DMS 273 treated with DMSO at 0.1 percent for 48 hours (cell line): ENCODE data around the gene PPP1R9B.

ENCODE experiments used
- DNase-seq: peaks from one replicate; lab custom pipeline; 2025; lab: John Stamatoyannopoulos, UW

The PPP1R9B gene

DNA sequence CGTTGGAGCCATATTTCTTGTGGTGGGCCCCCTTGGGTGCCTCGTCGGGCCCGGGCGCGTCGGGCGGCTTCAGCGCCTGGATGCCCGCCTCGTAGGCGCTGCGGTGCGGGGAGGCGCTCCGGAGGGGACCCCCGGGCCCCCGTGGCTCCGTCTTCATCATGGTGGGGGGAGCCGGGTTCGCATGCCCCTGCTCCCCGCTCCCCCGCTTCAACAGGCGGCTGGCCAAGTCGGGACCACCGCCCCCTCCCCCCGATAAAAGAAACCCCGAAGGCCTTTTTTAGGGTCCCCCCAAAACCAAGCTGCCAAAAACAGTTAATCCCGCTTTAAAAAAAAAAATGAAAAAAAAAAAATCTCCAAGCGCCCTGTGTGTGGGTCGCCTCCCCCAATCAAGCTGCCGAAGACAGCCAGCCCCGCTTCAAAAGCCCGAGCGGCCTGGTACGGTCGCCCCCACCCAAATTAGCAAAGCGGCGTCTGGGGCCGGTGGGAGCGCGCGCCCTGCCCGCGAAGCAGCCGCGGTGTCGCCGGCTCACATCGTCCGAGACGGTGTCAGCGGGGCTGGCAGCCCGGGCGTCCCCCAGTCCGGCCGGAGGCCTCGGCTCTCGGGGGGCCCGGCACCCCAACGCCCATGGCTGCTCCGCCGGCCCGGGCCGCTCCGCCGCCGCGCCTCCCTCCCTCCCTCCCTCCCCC is at the start of gene PPP1R9B:
TSS of gene PPP1R9B (minus strand) at position 324 of the 687 bp plus-strand sequence. CDS start at position 160, 164 bp downstream.
- DNase-seq: no peak

DNA sequence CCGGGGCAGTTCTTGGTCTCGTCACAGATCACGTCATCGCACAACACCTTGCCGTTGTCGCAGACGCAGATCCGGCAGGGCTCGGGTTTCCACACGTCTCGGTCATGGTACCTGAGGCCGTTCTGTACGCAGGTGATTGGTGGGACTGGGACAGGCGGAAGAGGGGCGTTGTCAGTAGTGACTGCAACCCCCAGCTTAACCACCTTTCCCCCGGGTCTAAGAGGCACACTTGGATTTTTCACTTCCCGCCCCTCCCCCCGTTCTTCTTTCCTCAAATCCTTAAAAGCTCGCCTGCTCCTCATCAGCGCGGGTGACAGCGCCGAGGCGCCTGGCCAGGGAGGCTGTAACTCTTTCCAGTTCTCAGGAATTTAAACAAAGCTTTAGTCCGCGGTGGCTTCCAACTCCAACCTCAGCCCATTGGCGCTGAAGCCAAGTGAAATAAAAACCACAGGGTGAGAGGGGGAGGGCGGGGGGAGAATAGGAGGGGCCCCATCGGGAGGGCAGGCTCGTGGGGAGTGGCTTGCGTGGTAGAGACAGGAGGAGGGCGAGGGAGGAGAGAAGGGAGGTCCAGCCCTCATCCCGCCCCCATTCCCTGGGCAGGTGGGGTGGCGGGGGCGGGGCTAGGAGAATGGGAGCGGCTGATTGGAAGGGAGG is 49.5 kb upstream of the PPP1R9B start:
- DNase-seq: peak; percentile 76

GRCh38 chr17:50199211-50199802 is 48.8 kb upstream of the PPP1R9B start:
- DNase-seq: no peak

GRCh38 chr17:50198026-50198669 is 47.7 kb upstream of the PPP1R9B start:
- DNase-seq: peak; percentile 24

GRCh38 chr17:50196826-50197225 is 46.3 kb upstream of the PPP1R9B start:
- DNase-seq: no peak

DNA sequence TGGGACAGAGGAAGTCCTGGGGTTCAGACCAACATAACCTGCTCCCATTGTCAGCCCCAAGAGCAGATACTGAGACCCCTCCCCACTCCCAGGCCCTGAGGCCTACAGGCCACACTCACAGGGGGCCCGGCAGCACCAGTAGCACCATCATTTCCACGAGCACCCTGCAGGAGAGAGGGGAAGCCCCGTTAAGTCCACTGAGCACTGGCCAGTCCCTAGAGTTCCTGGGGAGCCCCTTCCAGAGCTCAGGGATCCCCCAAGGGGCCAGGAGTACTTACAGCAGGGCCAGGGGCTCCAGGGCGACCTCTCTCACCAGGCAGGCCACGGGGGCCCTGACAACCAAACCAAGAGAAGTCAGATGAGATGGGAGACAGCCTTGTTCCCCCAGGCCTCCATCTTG is 45.6 kb upstream of the PPP1R9B start:
- no peak for DNase-seq

DNA sequence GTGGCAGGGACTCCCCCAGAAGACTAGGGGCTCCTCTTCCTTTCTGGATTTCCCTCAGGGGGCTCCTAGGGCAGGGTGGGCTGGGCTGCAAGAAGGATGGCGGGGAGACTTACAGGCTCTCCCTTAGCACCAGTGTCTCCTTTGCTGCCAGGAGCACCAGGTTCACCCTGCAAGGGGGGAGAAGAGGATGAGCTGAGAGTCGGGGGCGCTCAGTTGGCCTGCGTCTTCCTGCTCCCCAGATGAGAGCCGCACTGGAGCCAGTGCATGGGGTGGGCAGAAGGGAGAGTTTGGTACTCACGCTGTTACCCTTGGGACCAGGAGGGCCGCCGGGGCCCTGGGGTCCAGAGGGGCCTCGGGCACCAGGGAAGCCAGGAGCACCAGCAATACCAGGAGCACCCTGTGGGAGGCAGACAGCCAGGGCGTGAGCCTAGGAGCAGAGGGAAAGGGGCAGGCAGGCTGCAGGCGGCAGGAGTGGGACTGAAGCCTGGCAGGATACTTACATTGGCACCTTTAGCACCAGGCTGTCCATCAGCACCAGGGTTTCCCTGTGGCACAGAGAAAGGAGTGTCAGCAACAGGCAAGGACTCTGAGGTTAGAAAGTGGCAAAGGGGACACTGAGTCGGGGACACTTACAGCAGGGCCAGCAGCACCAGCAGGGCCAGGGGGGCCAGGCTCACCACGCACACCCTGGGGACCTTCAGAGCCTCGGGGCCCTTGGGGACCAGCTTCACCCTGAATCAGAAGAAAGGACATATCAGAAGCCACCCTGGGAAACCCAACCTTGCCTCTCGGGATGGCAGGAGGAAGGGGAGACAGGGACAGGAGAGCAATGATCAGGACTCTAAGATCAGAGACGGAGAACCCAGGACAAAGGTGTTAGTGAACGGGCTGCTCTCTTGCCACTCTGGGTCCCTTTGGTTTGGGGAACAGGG is 44.7 kb upstream of the PPP1R9B start:
- no peak for DNase-seq

DNA sequence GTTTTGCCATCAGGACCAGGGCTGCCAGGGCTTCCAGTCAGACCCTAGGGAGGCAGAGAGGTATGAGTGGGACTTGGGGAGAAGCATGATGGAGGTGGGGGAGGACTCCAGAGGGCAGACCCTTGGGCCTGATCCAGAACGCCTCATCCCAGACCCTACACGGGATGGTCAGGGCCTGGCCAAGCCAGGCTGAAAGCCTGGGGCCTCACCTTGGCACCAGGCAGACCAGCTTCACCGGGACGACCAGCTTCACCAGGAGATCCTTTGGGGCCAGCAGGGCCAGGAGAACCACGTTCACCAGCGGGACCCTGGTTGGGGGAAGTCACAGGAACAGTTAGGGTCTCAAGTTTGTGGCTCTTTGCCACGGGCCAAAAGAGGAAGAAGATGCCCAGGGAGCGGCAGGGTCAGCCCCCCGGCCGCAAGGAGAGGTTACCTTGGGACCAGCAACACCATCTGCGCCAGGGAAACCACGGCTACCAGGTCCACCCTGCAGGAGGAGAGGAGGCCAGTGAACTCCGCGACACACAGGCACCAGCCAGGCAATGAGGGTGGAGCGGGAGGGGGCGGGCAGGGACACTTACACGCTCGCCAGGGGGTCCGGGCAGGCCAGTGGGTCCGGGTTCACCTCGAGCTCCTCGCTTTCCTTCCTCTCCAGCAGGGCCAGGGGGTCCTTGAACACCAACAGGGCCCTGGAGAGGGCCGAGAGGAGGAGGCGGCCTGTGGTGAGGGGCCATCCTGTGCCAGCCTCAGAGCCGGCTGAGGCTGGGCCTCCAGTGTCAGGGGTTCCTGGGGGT is 43.9 kb upstream of the PPP1R9B start:
- no peak for DNase-seq

- no peak for DNase-seq
Observed at GRCh38 chr17:50192618-50193291, 42.3 kb upstream of the PPP1R9B start.

DNA sequence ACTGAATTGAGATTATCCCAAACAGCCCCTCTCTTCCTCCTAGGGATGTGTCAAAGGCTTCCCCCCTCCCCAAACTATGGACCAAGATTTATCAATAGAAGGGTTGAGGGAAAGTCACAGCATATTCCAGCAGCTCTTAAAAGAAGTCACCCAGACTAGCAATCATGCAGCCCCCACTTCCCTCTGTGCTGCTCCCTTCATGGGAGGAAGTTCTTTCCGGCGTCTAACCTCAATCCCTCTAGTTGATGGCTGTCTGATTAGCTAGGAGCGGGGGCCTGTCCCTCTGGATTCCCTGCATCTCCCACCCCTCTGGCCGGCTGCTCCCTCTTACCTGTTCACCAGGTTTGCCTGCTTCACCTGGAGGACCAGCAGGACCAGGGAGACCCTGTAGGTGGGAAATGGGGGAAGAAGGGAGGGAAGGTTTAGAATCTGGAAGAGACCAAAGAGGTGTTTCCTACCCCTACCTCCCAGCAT is 41.7 kb upstream of the PPP1R9B start:
- no peak for DNase-seq

GRCh38 chr17:50191359-50192143 is 41.1 kb upstream of the PPP1R9B start:
- DNase-seq: no peak

DNA sequence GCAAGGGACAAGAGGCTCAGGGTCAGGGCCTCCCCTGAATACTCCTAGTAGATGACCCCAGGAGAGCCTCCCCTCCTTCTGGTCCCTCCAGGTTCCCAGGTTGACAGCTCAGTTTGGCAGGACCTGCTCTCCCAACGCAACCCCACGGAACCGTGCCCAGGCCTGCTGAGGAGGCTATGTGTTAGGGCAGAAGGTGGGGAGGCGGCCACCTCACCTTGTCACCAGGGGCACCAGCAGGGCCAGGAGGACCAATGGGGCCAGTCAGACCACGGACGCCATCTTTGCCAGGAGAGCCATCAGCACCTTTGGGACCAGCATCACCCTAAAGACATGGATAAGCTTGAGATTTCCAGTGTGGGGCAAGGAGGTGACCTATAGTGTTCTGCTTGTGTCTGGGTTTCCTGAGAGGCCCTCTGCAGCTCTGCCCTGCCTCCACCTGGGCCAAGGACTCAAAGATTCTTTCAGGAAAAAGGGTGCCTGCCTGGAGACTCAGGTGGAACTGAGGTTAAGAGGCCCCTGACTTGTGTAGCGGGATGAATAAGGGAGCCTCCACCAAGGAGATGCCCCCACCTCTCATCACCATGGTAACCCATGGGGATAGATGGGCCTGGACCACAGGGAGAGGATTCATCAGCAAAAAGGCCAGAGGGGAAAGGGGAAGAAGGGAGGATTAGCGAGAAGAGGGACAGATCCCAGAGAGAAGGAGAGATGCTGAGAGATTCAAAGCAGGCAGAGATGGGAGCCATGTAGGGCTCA is 40.3 kb upstream of the PPP1R9B start:
- no peak for DNase-seq

- no peak for DNase-seq
Observed at GRCh38 chr17:50190293-50190602, 39.8 kb upstream of the PPP1R9B start.

GRCh38 chr17:50189550-50190292 is 39.2 kb upstream of the PPP1R9B start:
- DNase-seq: no peak

GRCh38 chr17:50188921-50189549 is 38.6 kb upstream of the PPP1R9B start:
- no peak for DNase-seq

- no peak for DNase-seq
Observed at GRCh38 chr17:50188531-50188920, 38.0 kb upstream of the PPP1R9B start.

DNA sequence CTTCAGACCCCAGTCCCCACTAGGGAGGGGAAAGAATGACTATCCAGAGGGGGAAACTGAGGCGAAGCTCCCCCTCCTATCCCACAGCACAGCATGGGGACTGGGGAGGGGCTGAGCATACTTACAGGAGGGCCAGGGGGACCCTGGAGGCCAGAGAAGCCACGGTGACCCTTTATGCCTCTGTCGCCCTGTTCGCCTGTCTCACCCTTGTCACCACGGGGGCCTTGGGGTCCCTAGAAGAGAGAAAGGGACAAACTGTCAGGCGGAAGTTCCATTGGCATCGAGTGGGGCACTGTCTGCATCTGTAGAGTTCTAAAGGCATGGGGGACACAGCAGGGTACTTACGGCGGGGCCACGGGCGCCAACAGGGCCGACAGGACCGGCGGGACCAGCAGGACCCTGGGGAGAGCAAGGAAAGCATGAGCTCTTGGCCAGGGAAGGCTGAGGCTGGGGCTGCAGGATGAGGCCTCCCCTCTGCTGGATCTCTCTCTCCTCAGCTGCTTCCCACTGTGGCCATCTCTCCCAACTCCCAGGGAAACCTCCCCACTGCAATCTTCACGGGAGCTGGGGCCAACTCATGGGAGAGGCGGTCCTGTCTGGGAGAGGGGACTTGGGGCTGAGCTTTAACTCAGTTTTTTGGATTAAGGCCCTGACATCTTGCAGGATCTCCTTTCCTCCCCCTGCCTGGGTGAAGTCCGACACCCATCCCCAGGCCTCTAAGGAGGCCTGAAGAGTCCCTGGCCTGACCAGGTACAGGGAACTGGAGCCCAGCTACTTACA is 37.5 kb upstream of the PPP1R9B start:
- no peak for DNase-seq
